T-cell (primary cell): ENCODE results near the gene HPCA. TPM values are rescaled to one million over a fixed set of nuclear protein-coding genes. Genes with fewer than 3 reads are reported as not detected.

Experiments used
- ATAC-seq, 4 experiments: fragments of 200-7000 bp in 3 of 4; fragments of 150-1000 bp in 1 of 4; cut with Tn5 transposase; replicated peaks in 1 of 4; 1 replicate in 3 of 4; 2 replicates in 1 of 4; pipeline ENCODE4 v1.10.0; 2021; ENCODE audit warnings: moderate library complexity in 3 of 4, mild to moderate bottlenecking in 2 of 4, moderate number of reproducible peaks in 1 of 4
- CTCF ChIA-PET, 2 donors: fragments of 300-600 bp; sonication (Branson Sonifier 250); formaldehyde crosslinking; loops; one replicate each; lab custom pipeline; 2022; ENCODE audit warnings: antibody characterized with exemption in 2 of 2; lab: Charles Lee
- POLR2A ChIA-PET, 2 donors: fragments of 300-600 bp; sonication (Branson Sonifier 250); formaldehyde crosslinking; loops; one replicate each; lab custom pipeline; 2022; ENCODE audit warnings: antibody characterized with exemption in 2 of 2; lab: Charles Lee
- DNase-seq, 35 experiments: peaks; one replicate each; pipeline versions ENCODE4 v3.0.0 to v3.0.0-alpha.2; 2013 to 2023
- H3K27ac ChIP-seq: one replicate; pipeline ENCODE4 v1.5.1; 2013; ENCODE audit warnings: low read length
- H3K27me3 ChIP-seq, 2 experiments: replicated peaks in 1 of 2; 1 replicate in 1 of 2; 2 replicates in 1 of 2; pipeline versions ENCODE4 v1.6.1 to v1.7.0; 2013; ENCODE audit warnings: low read length in 1 of 2, mixed read lengths in 1 of 2; ENCODE audit not compliant: control insufficient read depth in 2 of 2, insufficient read depth in 2 of 2; ENCODE audit errors: extremely low read depth in 1 of 2
- H3K36me3 ChIP-seq, 2 donors: 1 replicate in 1 of 2; 2 replicates in 1 of 2; pipeline versions ENCODE4 v1.6.1 to v1.7.0; 2013; ENCODE audit warnings: low read length in 1 of 2; ENCODE audit not compliant: control insufficient read depth in 2 of 2, insufficient read depth in 1 of 2; ENCODE audit errors: extremely low read depth in 1 of 2
- H3K4me1 ChIP-seq, 2 experiments: 1 replicate in 1 of 2; 2 replicates in 1 of 2; pipeline versions ENCODE4 v1.6.1 to v1.7.0; 2013; ENCODE audit warnings: low read length in 2 of 2, mixed read lengths in 1 of 2; ENCODE audit not compliant: insufficient read depth in 2 of 2, control insufficient read depth in 1 of 2; ENCODE audit errors: extremely low read depth in 1 of 2
- H3K4me3 ChIP-seq, 2 donors: 1 replicate in 1 of 2; 2 replicates in 1 of 2; pipeline versions ENCODE4 v1.5.1 to v1.7.0; 2013; ENCODE audit warnings: mild to moderate bottlenecking in 2 of 2, low read length in 1 of 2, moderate library complexity in 1 of 2; ENCODE audit not compliant: control insufficient read depth in 1 of 2; ENCODE audit errors: extremely low read depth in 1 of 2
- H3K9me3 ChIP-seq: 2 replicates; pipeline ENCODE4 v1.7.0; 2013
- H3K27ac Mint-ChIP-seq, 2 donors: one replicate each; pipeline ENCODE4 v1.8.0; 2020 to 2021; ENCODE audit warnings: mild to moderate bottlenecking in 2 of 2, mixed read lengths in 2 of 2
- H3K27me3 Mint-ChIP-seq, 2 donors: one replicate each; pipeline ENCODE4 v1.8.0; 2021 to 2022; ENCODE audit warnings: mixed read lengths in 2 of 2
- H3K36me3 Mint-ChIP-seq: one replicate; pipeline ENCODE4 v1.8.0; 2021; ENCODE audit warnings: mixed read lengths
- H3K4me1 Mint-ChIP-seq, 3 donors: one replicate each; pipeline ENCODE4 v1.8.0; 2020 to 2022; ENCODE audit warnings: mixed read lengths in 3 of 3, mild to moderate bottlenecking in 1 of 3
- H3K4me3 Mint-ChIP-seq, 3 donors: one replicate each; pipeline ENCODE4 v1.8.0; 2020 to 2022; ENCODE audit warnings: mild to moderate bottlenecking in 3 of 3, mixed read lengths in 3 of 3, moderate library complexity in 3 of 3
- H3K9me3 Mint-ChIP-seq, 3 donors: one replicate each; pipeline ENCODE4 v1.8.0; 2020 to 2022; ENCODE audit warnings: mixed read lengths in 3 of 3
- WGBS: methylation state at CpG from one replicate; pipeline ENCODE4 v1.1.5; 2013; ENCODE audit warnings: missing lambda C conversion rate; ENCODE audit not compliant: insufficient coverage; 5-methylcytosine and 5-hydroxymethylcytosine counted together
- total RNA-seq, 35 experiments: library from RNA in 6 of 35; stranded (reverse) in 6 of 35; fragments of 120-200 nt in 1 of 35; gene quantifications; one replicate each; pipeline versions ENCODE4 v1.2.1 to v1.2.4 and lab custom pipeline; 2013 to 2026

HPCA gene
- total RNA-seq, 5 donors from 2014 or later (not counting 1 experiment from before 2014, with no cell fraction given), result 0.45 to 0.54 TPM; not detected in 3

DNA sequence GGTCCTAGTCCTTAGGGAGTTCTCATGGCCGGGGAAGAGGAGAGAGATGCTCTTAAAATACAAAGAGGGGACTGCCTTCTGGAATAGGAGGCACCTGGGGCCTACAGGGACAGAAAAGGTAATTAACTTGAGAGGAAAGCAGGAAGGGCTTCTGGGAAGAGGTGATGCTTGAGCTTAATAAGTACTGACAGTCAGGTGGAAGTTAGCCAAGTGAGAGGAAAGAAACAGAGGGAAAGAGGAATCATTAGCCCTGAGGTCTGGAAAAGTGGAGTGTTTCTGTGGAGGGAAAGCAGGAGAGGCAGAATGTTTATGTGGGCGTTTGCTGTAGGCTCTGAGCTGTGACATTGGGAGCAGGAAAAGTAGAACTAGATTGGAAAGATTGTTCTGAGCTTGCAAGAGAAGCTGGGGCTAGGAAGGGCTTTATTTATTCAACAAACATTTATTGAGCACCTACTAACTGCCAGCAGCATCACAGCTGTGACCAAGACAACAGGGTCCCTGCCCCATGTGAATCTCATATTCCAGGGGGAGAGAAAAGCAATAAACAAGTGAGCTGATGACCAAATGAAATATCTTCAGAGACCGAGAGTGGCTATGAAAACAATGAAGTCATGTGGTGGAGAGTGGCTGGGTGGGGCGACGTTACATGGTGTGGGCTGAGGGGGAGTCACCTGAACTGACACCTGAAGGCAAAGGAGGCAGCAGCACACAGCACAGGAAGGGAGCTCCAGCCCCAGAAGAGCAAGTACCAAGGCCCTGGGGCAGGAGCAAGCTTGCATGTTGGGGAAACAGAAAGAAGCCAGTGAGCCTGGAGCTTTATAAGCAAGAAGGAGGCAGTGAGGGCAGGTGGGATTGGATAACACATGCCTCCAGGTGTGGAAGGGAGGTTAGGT, 11.2 kb upstream of the HPCA start:
- Mint-ChIP-seq H3K27ac (no peak overlapping the region), H3K9me3 (no peaks in the 10 kb centered on the region), H3K4me3 (no peak overlapping the region), H3K36me3 (no peaks in the 10 kb centered on the region), H3K4me1 (peaks cover 9 to 16% (median 13%) of the 10 kb centered on the region in 3 donors), H3K27me3 (peaks cover 43 to 61% of the 10 kb centered on the region in 2 donors)
- CTCF ChIA-PET, result interaction anchor here (0.5 to 0.7 kb wide), 6 partner anchors 24 to 829 kb away, joined by 3 to 5 read pairs (median 4); no protein-coding TSS in a partner anchor
- no peak for ATAC-seq
- POLR2A ChIA-PET, result no interaction called here
- Histone ChIP-seq H3K4me3 (no peak overlapping the region), H3K9me3 (no peaks in the 10 kb centered on the region), H3K27me3 (peaks cover 3 to 78% of the 10 kb centered on the region in 2 experiments), H3K36me3 (no peaks in the 10 kb centered on the region), H3K4me1 (peaks cover 0 to 30% of the 10 kb centered on the region in 2 experiments), H3K27ac (no peak overlapping the region)
- DNase-seq, result no peak
- 75% methylated on average over 4 of the region's 5 CpGs for WGBS

DNA sequence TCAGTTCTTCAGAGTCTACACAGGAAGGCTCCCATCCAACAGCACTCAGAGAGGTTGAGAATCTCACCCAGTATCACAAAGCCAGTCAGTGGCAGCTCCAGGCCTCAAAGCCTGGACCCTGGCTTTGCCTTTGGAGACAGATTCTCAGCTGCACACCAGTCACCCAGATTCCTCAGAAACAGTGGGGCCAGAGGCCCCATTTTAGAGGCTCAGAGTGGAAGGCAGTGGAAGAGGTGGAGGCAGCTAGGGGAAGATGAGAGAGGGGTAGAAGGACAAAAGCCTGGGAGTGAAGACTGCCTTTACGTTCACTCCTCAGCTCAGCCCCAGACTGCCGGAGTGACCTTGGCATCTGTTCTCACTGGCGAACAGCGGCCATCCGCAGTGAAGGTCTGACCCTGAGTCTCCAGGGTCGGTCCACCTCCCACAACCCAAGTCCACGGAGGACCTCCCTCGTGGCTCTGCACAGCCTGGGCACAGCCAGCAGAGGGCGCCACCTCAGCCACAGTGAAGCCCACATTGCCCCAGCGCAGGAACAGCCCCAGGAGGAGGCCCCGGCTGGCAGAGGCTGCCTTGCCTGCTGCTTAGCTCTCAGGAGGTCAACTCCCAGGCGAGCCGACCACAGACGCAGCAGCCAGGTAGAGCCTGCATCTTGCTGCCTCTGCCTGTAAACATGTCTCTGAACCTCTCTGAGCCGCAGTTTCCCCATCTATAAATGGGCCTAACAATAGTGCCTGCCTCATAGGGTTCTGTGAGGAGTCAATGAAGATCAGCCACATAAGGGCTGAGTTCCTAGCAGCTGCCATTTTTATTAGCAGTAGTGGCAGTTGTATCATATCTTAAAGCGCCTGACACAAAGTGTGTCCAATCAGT, 9.7 kb upstream of the HPCA start:
- ATAC-seq (peak; percentile 57 to 89 (median 72)), DNase-seq (peak in 32 of 35 experiments; percentile 20 to 74 (median 49))
- no peaks in the 10 kb centered on the region for H3K36me3 ChIP-seq
- ChIA-PET POLR2A (no interaction called here), CTCF (interaction anchor here (0.6 to 0.7 kb wide), 3 partner anchors 21 to 210 kb away, joined by 3 to 4 read pairs (median 3); no protein-coding TSS in a partner anchor)
- H3K27me3 ChIP-seq, result peaks cover 4 to 69% of the 10 kb centered on the region in 2 experiments
- Mint-ChIP-seq H3K27ac (no peak overlapping the region), H3K36me3 (no peaks in the 10 kb centered on the region), H3K4me3 (no peak overlapping the region), H3K27me3 (peaks cover 44 to 58% of the 10 kb centered on the region in 2 donors), H3K4me1 (peaks cover 1 to 8% (median 3%) of the 10 kb centered on the region in 3 donors), H3K9me3 (no peaks in the 10 kb centered on the region)
- peaks cover 0 to 19% of the 10 kb centered on the region in 2 experiments for H3K4me1 ChIP-seq
- WGBS, result 29% methylated on average over 16 of the region's 16 CpGs
- no peak overlapping the region for H3K27ac ChIP-seq
- no peak overlapping the region for H3K4me3 ChIP-seq
- H3K9me3 ChIP-seq, result no peaks in the 10 kb centered on the region

DNA sequence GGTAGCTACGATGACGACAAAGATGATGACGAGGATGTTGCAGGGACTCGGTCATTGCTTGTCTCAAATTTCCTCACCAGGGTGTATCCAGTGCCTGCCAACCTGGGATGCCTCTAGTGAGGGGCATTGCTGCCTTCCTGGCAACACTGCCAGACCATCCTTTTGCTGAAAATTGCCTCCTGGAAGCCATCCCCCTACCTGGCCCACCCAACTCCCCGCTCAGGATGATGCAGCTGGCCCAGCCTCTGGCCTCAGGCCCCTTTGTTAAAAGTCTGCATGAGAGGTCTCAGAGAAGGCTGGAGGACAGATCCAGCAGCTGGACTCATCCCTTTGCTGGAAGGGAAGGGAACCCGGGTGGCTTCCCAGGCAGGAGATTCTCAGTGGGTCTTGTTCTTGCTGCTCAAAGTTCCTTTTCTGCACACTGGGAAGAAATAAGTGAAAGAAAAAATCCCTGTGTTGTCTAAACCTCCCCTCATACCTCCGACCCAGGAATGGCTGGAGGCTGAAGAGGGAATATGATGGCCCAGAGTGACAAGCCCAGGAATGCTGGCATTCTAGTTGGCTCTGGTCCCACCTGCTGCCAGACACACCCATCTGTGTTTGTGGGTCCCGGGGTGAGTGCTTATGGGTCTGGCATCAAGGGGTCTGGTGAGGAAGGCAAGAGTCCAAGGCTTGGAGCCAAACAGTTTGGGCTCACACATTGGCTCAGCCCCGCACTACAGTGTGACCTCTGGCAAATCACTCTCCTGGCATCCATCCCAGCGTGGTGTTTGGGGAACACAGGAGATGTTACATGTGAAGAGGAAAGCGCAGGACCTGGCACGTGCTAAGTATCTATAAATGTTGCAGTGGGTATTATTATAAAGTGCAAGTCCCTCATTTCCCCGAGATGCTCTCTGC, 8.8 kb upstream of the HPCA start:
- Mint-ChIP-seq H3K27ac (no peak overlapping the region), H3K9me3 (no peaks in the 10 kb centered on the region), H3K4me1 (peaks cover 0 to 3% (median 1%) of the 10 kb centered on the region in 3 donors), H3K4me3 (no peak overlapping the region), H3K36me3 (no peaks in the 10 kb centered on the region), H3K27me3 (peaks cover 39 to 51% of the 10 kb centered on the region in 2 donors)
- H3K4me1 ChIP-seq, result peaks cover 0 to 11% of the 10 kb centered on the region in 2 experiments
- ATAC-seq (no peak), DNase-seq (no peak)
- WGBS, result 84% methylated on average over 10 of the region's 13 CpGs
- H3K4me3 ChIP-seq, result no peak overlapping the region
- no peak overlapping the region for H3K27ac ChIP-seq
- H3K27me3 ChIP-seq, result peaks cover 3 to 69% of the 10 kb centered on the region in 2 experiments
- ChIA-PET CTCF (no interaction called here), POLR2A (no interaction called here)
- no peaks in the 10 kb centered on the region for H3K36me3 ChIP-seq
- no peaks in the 10 kb centered on the region for H3K9me3 ChIP-seq

DNA sequence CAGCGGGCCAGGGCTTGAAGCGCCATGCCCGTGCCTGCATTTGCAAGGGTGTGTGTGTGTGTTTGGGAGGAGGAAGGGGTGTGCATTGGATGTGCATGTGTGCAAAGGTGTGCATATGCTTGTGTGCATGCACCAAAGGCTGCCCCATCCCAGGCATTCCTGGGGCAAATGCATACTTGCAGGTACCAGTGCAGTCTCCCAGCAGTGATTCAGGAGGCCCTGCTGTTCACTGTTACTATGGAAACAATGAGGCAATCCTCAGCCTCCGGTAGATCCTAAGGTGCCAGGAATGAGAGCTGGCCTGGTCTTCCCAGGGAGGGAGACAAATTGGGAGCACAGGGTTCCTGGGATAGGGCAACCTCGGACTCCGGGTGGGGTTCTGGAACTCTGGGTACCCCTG, 8.1 kb upstream of the HPCA start:
- no peak overlapping the region for H3K4me3 ChIP-seq
- H3K4me3 Mint-ChIP-seq, result no peak overlapping the region
- H3K27ac ChIP-seq, result no peak overlapping the region
- POLR2A ChIA-PET, result no interaction called here
- H3K4me1 Mint-ChIP-seq, result peaks cover 0 to 1% (median 0%) of the 10 kb centered on the region in 3 donors
- DNase-seq (no peak), ATAC-seq (no peak)
- peaks cover 3 to 63% of the 10 kb centered on the region in 2 experiments for H3K27me3 ChIP-seq
- H3K27ac Mint-ChIP-seq, result no peak overlapping the region
- H3K9me3 ChIP-seq, result no peaks in the 10 kb centered on the region
- CTCF ChIA-PET, result no interaction called here
- H3K4me1 ChIP-seq, result peaks cover 0 to 7% of the 10 kb centered on the region in 2 experiments
- peaks cover 34 to 45% of the 10 kb centered on the region in 2 donors for H3K27me3 Mint-ChIP-seq
- no peaks in the 10 kb centered on the region for H3K9me3 Mint-ChIP-seq
- WGBS, result 95% methylated on average over 4 of the region's 6 CpGs
- H3K36me3 ChIP-seq, result no peaks in the 10 kb centered on the region
- H3K36me3 Mint-ChIP-seq, result no peaks in the 10 kb centered on the region

DNA sequence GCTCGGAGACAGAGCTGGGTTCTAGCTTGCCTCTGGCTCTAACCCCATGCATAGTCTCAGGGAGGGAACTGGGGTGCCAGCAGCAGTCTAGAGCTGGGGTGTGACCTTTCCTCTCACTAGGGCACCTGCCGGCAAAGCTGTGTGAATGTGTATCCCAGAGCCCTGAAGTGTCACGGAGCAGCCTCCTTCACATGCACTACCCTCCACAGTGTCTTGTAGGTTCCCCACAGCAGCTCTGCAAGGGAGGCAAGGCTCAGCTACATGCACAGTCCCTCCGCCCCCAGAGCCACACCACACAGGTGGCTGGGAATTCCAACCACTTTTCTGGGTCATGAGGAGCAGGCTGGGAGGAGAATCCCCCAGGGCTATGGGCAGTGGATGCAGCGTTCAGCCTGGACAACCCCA, 7.7 kb upstream of the HPCA start:
- no peaks in the 10 kb centered on the region for H3K36me3 ChIP-seq
- H3K27ac ChIP-seq, result no peak overlapping the region
- 90% methylated on average over 3 of the region's 5 CpGs for WGBS
- H3K9me3 ChIP-seq, result no peaks in the 10 kb centered on the region
- ATAC-seq (no peak), DNase-seq (no peak)
- no peak overlapping the region for H3K4me3 ChIP-seq
- no peak overlapping the region for H3K4me3 Mint-ChIP-seq
- no peaks in the 10 kb centered on the region for H3K36me3 Mint-ChIP-seq
- H3K27me3 Mint-ChIP-seq, result peaks cover 37 to 49% of the 10 kb centered on the region in 2 donors
- H3K4me1 Mint-ChIP-seq, result peaks cover 0 to 1% (median 0%) of the 10 kb centered on the region in 3 donors
- no peak overlapping the region for H3K27ac Mint-ChIP-seq
- POLR2A ChIA-PET, result interaction anchor here in 1 of 2 donors (0.7 kb wide), 2 partner anchors 28 to 199 kb away, joined by 3 to 4 read pairs; no protein-coding TSS in a partner anchor
- peaks cover 3 to 62% of the 10 kb centered on the region in 2 experiments for H3K27me3 ChIP-seq
- CTCF ChIA-PET, result no interaction called here
- H3K9me3 Mint-ChIP-seq, result no peaks in the 10 kb centered on the region
- peaks cover 0 to 7% of the 10 kb centered on the region in 2 experiments for H3K4me1 ChIP-seq
